ENCODE results near the gene DCBLD2.

The DCBLD2 gene

DNA sequence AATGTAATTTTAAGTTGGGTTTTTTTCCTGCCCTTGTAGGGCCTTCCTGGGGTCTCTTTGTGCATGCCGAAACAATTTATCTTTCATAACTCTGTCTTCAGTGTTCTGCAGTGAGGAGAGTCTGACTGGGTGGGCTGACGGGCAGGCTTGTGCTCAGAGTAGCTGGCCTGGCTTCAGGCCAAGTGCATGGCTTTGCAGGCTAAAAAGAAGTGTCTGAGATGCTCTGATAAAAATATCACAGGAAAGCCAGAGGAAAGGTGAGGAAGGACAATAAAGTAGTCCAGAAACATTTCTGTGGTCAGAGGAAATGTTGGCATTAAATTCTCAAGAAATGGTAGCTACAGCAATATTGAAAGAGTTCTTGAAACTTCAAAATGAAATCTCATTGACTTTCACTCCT lies 112.8 kb downstream of the DCBLD2 start:
- no peak for DNase-seq

- no peak for DNase-seq
Observed at GRCh38 chr3:98787181-98787580, 114.3 kb downstream of the DCBLD2 start.

- no peak for DNase-seq
Observed at GRCh38 chr3:98786364-98787006, 115.0 kb downstream of the DCBLD2 start.

GRCh38 chr3:98784666-98785600 lies 116.6 kb downstream of the DCBLD2 start:
- no peak for DNase-seq

- no peak for DNase-seq
Observed at GRCh38 chr3:98784042-98784441, 117.5 kb downstream of the DCBLD2 start.

DNA sequence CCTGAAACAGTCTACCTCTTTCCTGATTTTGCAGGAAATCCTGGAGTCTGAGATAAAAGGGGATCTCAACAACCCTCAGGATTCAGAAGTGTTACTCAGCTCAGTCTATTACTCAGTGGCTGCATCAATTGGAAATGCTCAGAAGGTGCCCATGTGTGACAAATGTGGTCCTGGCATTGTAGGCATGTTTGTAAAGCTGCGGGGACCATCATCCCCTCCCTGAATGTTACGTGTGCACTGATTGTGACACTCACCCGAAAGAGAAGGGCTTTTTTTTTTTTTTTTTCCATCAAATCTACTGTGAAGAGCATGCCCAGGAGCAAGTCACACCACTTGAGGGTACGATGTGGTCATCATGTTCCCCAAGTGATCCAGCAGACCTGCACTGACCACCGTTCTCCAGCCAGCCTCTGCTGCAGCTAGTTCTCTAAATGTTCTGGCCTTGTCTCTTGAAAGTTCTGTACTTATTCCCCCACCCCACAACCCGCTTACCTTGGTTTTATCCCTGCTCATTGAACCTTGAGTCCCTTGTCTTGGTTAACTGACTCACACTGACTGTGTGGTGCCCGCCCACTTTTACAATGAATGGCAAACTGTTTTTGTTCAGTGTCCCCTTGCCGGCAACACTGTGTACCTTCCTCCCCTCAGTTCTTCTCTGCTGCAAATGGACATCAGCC lies 118.5 kb downstream of the DCBLD2 start:
- DNase-seq = no peak

- DNase-seq = no peak
Observed at GRCh38 chr3:98780343-98780742, 121.2 kb downstream of the DCBLD2 start.

- no peak for DNase-seq
Observed at GRCh38 chr3:98779541-98780335, 121.8 kb downstream of the DCBLD2 start.

GRCh38 chr3:98778852-98779413 lies 122.6 kb downstream of the DCBLD2 start:
- DNase-seq = no peak

- DNase-seq = no peak
Observed at GRCh38 chr3:98778383-98778782, 123.1 kb downstream of the DCBLD2 start.

- DNase-seq = no peak
Observed at GRCh38 chr3:98777801-98778220, 123.7 kb downstream of the DCBLD2 start.

- DNase-seq = no peak
Observed at GRCh38 chr3:98777286-98777685, 124.2 kb downstream of the DCBLD2 start.

GRCh38 chr3:98776140-98776493 lies 125.4 kb downstream of the DCBLD2 start:
- DNase-seq = no peak

- no peak for DNase-seq
Observed at GRCh38 chr3:98775459-98776139, 125.9 kb downstream of the DCBLD2 start.

GRCh38 chr3:98772022-98772421 lies 129.5 kb downstream of the DCBLD2 start:
- no peak for DNase-seq

GRCh38 chr3:98770261-98771039 lies 131.0 kb downstream of the DCBLD2 start:
- DNase-seq = no peak

GRCh38 chr3:98769448-98769847 lies 132.0 kb downstream of the DCBLD2 start:
- DNase-seq = no peak

GRCh38 chr3:98768961-98769360 lies 132.5 kb downstream of the DCBLD2 start:
- DNase-seq = no peak

GRCh38 chr3:98766924-98767323 lies 134.6 kb downstream of the DCBLD2 start:
- no peak for DNase-seq

GRCh38 chr3:98765721-98766120 lies 135.8 kb downstream of the DCBLD2 start:
- DNase-seq = no peak

- DNase-seq = no peak
Observed at GRCh38 chr3:98764472-98764884, 137.0 kb downstream of the DCBLD2 start.
